Keratinocyte (primary cell): ENCODE data around the gene BAIAP2.

Source experiments
- CTCF ChIP-seq, 3 experiments: IDR thresholded peaks in 1 of 3; conservative IDR thresholded peaks in 1 of 3; optimal IDR thresholded peaks in 1 of 3; 2 replicates in 2 of 3; 3 replicates in 1 of 3; pipeline versions ENCODE3 to v1.5.1; 2011; ENCODE audit warnings: low read length in 3 of 3, mild to moderate bottlenecking in 3 of 3, moderate library complexity in 2 of 3, control low read depth in 1 of 3, inconsistent platforms in 1 of 3; ENCODE audit not compliant: insufficient read depth in 2 of 3; ENCODE audit errors: extremely low read depth in 1 of 3
- EZH2 ChIP-seq: IDR thresholded peaks from one replicate; pipeline ENCODE4 v1.6.1; 2012; ENCODE audit warnings: inconsistent platforms, mild to moderate bottlenecking, low read length, moderate library complexity

GRCh38 chr17:81026266-81027036 lies 8.5 kb upstream of the BAIAP2 start:
- TF ChIP-seq CTCF (optimal IDR thresholded peaks at IDR 0.05 in 1 of 3, IDR thresholded peaks at IDR 0.05 in 1 of 3, conservative IDR thresholded peaks at IDR 0.05 in 1 of 3; ENCODE audit: extremely low read depth in 1 of 3, insufficient read depth in 2 of 3, low read length in 3 of 3) = no peak
- TF ChIP-seq EZH2 = no peak
